LNCAP (cell line): ENCODE results near the gene TREM2.

Experiments
- CTCF ChIP-seq: fragments of 450-650 bp; IDR thresholded peaks from 2 replicates; pipeline ENCODE4 v1.5.1; 2017; ENCODE audit warnings: mild to moderate bottlenecking

Gene TREM2

DNA sequence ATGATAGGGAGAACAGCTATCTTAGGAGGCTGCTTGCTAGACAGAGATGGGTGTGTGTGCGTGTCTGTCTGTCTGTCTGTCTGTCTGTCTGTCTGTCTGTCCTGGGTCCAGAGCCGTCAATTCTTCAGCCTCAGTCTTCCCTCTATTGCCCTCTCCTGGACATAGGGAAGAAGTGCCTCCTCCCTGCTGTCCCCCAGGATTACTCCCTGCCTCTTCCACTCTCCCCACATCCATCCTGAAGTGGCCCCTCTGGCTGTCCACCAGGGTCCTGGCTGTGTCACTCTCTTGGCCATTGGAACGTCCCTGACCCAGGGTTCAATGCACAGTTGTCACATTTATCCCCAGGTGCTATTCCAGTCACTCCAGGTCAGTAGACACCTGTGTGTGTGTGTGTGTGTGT, 27.9 kb upstream of the TREM2 start:
- no peak for TF ChIP-seq CTCF

DNA sequence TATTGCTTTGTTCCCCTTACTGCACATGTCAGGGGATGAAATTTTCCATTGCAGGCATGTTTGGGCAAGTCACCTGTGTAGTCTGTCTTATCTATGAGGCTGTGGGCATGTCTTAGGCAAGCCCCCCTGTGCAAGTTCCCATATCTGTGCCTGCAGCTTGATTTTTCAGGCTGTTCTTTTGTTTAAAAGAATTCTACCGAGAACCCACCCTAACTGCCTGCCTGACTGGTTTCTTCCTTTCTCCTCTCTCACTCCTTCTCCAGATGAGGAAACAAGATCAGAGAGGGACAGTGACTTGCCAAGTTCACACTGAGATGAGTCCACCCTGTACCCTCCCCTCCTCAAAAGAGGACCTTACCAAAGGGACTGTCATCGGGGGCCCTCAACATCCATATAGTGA, 27.1 kb upstream of the TREM2 start:
- no peak for TF ChIP-seq CTCF

DNA sequence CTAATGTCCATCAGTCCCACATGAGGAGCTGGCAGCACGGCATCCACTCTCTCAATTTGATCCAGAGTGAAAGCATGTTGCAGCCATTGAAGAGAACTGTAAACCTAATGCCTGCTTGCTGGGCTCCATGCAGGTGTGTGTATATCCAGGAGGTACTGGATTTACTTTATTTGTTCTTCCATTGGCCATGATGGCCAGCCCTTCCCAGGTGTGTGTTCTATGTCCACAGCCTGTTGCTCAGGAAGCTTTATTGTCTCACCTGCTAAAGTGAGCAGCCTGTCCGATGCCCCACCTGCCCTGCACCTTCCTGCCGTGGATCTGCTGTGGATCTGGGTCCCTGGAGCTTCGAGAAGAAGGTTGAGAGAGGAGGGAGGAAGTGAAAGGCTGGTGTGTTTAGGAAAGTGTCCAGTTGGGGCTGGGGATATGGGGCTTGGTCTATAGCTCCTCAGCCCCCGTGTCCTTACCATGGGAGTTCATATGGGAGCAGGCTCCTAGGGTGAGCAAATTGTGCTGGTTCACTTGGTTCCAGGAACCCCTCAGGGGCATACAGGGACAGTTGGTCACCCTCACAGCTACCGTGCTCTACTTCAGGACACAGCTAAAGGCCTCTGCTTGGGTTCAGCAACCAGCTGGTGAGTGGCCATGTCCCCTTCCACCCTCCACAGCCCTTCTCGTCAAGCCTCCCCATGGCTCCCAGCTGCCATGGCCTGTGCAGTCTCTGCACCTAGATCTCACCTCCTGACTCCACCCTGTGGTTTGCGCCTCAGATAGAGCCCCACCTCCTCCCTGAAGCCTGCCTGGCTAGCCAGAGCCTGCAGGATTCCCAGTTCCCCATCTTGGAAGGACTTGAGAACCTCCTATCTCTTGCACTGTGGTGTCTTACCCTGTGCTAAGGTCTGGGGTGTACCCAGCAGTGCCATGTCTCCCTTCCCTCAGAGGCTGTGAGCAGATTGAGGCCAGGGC, 25.3 kb upstream of the TREM2 start:
- TF ChIP-seq CTCF = no peak

DNA sequence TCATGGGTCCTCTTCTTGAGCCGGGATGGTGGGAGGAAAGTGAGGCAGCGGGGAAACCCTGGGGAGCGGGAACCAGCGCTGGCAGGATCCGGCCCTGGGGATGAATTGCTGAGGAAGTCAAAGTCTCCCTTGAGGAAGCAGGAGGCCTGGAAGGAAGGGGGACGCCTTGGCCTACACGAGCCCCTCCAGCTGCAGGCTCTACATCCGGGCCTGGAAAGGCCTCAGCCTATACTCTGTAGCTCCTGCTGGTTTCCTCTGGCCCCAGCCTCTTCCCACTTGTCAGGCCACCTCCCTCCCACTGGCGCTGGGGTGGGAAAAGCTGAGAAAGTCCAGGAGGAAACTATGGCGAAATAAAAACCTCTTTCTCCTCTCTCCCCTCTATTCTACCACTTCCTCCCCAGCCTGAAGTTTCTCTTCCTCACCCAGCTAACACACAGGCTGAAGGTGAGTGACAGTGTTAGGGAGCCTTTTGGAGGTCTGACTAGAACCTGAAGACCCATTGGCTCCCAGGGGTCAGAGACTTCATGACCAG, 23.2 kb upstream of the TREM2 start:
- no peak for TF ChIP-seq CTCF

DNA sequence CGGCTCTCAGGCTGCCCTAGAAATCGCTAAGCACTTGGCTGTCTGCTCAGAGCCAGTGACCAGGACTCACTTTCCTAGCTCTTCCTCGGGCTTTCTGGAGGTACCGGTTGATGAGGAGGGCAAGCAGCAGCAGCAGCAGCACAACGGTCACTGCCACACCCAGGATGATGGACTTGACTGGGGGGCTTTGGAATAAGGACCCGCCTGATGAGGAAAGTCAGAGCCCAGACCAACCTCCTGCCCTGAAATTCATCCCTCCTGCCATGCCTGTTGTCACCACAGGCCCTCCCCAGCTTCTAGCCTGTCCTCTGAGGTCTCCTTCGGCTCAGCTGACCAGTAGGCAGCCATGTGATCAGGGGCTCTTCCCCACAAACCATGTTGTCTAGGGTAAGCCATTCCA, 21.8 kb upstream of the TREM2 start:
- no peak for TF ChIP-seq CTCF

GRCh38 chr6:41182069-41183034, 19.4 kb upstream of the TREM2 start:
- peak; percentile 62 for TF ChIP-seq CTCF

DNA sequence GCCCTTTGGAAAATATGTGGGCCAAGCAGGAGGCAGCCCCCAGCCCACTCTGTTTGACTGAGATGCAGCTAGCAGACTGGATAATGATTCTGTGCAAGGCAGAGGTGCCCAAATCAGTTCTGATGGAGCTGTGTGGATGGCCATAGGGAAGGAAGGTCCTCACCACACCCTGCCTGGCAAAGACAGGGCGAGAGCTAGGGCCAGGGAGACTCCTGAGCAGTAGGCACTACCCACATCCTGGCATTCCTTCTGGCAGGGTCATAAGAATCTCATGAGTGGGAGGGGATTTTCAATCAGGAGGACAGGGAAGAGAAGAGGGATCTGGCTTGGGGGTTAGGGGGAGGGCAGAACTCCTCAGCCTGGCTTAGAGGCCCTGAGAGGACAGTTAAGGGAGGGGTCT, 18.6 kb upstream of the TREM2 start:
- TF ChIP-seq CTCF = no peak
